HG02970 (cell line): Measurements from ENCODE around the gene EXOC4.
"Not testable (repeated sequence)": the region's sequence is repeated elsewhere in the genome, so short reads cannot be mapped to it uniquely, and the experiment has no call there.

ENCODE experiments used
- ATAC-seq: cut with Tn5 transposase; IDR thresholded peaks from one replicate; pipeline ENCODE4 v1.9.1; 2021; ENCODE audit warnings: mild to moderate bottlenecking, moderate library complexity, moderate number of reproducible peaks; ENCODE audit not compliant: unreplicated experiment, low FRiP score

Gene EXOC4

GRCh38 chr7:134070673-134071072, 817.8 kb downstream of the EXOC4 start:
- no peak for ATAC-seq

DNA sequence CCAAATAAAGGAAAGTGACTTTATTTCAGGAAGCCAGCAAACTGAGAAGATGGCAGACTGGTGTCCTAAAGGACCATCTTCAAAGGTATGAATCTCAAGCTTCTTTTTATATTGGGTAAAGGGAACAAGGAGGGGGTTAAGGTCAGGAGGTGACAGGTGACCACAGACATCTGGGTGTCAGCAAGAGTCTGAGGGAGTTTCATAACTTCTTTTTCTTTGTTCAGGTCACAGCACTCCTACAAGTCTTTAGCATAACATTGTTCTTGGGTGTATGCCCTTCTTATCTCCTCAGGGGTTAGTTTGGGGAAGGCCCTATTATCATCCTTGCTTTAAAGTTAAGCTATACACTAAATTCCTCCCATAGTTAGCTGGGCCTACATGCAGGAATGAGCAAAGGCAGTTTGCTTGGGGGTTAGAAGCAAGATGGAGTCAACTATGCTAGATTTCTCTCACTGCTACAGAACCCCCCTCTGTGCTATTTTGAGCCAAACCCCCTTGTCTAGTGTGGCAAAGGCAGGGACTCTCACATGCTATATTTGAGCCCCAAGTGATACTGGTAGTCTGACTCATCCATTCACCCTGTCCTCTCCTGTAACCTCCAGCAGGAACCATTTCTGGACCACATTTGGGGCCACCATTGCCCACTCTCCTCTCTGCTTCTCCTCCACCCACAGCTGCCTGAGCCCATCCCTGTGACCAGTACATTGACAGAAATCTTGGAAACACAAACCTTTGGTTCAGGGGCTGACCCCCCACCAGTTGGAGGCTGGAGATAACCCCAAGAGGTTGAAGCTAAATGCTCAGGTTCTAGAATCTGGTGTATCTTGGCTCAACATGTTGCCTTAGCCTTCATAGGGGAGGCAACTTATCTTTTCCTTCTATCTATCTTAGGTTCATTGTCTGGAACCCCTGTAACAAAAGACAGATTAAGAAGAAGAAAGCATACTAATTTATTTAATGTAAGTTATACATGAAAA, 818.8 kb downstream of the EXOC4 start:
- ATAC-seq: no peak

- ATAC-seq: no peak
Observed at GRCh38 chr7:134073276-134073675, 820.4 kb downstream of the EXOC4 start.

DNA sequence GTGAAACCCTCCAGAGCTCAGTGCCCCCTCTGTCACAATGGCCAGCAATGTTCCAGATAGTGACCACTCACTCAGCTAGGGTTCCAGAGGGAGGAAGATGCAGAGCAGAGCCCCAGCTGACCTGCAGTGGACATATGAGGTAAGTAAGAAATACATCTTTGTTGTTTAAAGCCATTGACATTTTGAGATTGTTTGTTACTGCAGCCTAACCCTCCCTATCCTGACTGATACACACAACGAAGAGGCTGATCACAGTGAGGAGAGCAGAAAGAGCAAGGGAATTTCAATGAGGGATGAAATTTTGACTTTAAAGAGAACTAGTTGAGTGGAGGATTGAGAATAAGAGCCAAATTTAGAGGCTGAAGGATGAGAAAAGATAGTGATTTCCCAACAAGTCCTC, 822.9 kb downstream of the EXOC4 start:
- ATAC-seq: no peak

DNA sequence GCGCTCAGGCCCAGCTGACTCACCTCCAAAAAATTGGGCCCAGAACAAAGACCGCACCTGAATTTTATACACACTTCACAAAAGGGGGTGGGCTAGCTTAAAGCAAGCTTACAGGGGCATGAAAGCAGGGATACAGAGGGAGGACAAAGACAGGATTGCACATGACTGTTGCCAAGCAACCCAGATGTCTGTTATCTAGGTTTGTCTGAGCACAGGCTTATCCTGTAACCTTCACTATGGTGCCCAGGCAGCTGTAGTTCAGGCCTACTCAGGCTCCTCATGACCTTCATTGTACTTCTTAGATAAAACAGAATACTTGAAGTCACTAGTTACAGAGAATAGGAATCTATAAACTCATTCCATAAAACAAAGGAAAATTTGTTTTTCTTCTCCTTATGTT, 824.7 kb downstream of the EXOC4 start:
- not testable (repeated sequence) for ATAC-seq

DNA sequence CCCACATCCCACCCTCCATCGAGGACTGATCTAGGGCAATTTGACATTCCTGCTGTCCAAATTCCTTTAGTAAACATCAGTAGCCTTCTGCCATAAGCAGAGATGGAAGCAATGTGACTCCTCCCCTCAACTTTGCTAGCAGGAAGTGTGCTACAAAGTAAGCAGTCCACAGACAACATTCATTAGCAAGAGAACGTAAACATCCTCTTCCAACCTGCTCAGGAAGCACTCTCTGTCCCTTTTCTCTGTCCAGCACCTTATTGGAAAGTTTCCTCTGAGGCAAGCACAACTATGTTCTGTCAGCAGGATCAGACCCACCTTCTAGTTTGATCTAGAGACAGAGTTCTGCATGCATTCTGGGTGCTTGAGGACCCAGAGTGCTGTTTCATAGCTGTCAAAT, 826.1 kb downstream of the EXOC4 start:
- no peak for ATAC-seq

DNA sequence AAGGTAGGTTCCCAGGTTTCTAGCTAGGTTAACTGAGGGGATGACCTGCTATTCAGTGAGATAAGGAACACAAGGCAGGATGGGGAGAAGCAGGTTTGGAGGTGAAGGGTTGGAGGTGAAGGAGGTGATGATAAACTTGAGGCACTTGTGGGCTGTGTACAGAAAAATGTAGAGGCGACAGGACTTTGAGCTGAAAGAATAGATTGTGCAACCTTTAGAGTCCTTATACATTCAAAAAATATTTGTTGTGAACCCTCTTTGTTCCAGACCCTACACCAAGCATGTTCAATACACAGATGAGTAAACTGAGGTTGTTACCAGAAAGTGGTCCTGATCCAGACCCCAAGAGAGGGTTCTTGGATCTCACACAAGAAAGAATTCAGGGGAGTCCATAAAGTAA, 828.8 kb downstream of the EXOC4 start:
- no peak for ATAC-seq

GRCh38 chr7:134083766-134084487, 831.0 kb downstream of the EXOC4 start:
- no peak for ATAC-seq

DNA sequence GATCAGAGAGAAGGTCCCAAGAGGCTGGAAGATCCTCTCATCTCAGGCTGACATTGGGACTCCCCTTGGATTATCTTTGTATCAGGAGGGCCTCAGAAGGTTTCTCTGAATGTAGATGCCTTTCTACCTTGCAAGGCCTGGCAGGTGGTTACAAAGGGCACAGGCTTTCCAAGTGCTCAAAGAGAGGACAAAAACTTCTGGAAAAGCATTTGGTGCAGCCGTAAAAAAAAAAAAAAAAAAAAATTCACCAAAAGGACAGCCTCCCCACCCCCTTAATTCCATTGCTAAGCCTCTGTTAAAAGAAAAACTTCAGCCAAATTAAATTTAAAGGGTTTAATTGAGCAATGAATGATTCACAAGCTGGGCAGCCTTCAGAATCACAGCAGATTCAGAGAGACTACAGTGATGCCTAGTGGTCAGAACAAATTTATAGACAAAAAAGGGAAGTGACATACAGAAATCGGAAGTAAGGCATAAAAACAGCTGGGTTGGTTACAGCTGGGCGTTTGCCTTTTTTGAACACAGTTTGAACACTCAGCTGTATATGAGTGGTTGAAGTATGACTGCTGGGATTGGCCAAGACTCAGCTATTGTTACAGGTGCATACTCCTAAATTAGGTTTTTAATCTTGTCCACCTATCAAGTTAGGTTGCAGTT, 831.7 kb downstream of the EXOC4 start:
- ATAC-seq: no peak

- no peak for ATAC-seq
Observed at GRCh38 chr7:134085311-134085710, 832.4 kb downstream of the EXOC4 start.

DNA sequence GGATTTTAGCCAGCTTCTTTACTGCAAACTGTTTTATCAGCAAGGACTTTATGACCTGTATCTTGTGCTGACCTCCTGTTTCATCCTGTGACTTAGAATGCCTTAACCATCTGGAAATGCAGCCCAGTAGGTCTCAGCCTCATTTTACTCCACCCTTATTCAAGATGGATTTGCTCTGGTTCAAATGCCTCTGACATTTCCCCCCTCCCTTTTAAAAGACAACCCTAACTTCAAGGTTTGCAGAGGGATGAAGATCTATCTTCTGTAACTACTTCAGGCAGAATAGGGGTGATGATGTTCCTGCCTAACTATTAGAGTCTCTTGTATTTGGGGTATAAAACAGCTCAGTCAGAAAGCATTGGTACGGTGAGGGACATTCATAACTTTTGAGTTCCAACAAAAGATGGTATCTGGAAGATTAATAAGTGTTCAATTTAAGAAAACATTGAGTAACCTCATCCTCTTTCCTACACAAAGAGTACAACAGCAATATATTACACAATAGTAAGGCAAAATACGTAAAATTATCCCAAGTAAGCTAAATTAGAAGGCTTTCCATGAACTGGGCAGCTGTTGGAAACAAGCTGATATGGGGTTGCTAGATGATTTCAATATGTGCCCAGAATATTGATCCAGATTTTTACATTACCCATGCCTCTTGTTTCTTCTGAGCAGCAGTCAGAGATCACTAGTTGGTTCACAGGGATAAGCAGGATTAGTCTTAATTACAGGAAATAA, 834.3 kb downstream of the EXOC4 start:
- ATAC-seq: no peak

GRCh38 chr7:134088199-134088598, 835.3 kb downstream of the EXOC4 start:
- ATAC-seq: no peak

DNA sequence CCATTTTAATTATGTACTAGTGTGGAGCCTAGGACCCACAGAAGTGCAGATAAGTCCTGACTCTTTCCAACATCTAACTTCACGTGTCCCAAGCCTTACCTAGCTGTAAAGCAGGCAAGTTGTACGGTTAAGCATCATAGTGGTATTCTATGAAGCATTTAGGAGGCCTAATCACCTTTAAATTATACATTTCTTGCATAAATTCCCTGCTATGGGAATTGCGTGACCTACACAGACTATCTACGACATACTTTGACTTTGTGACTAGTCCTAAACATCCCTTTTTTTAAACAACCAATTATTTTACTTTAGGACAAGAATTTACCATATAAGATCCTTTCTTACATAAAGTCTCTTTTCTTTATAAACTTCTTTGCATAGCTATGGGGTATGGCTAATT, 836.6 kb downstream of the EXOC4 start:
- no peak for ATAC-seq

GRCh38 chr7:134098072-134098471, 845.2 kb downstream of the EXOC4 start:
- no peak for ATAC-seq

GRCh38 chr7:134101716-134102115, 848.8 kb downstream of the EXOC4 start:
- ATAC-seq: no peak

DNA sequence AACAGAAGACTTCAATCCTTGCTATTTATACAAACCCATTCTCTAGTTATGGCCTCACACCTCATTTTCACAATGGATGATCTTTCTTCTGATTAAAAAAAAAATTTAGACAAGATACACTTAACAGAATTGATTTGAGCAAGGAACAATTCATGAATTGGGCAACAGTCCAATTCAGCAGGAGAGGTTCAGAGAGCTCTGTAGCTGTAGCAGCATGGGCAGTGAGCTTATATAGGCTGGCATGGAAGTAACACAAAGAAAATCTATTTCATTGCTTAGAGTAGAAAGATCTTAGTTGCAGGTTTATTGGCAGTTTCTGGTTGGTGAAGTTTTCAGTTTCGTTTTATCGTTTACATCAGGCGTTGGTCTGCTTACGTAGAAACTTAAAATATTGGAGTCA, 851.3 kb downstream of the EXOC4 start:
- ATAC-seq: no peak

GRCh38 chr7:134105841-134106240, 853.0 kb downstream of the EXOC4 start:
- no peak for ATAC-seq

GRCh38 chr7:134108802-134109201, 855.9 kb downstream of the EXOC4 start:
- no peak for ATAC-seq

DNA sequence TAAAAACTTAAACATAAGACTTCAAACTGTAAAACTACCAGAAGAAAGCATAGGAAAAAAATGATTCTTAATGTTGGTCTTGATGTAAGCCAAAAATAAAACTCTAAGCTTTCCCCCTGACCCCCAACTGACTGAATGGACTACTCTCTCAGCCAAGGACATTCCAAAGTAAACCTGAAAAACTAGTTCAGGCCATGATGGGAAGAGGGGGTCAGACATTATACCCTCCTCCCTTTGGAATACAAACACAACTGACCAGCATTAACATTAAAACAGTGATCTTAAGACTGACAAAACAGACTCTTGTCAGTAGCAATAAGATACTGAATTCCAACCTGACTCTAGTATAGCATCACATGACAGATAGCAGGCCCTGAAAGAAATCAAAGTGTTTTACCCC, 860.8 kb downstream of the EXOC4 start:
- ATAC-seq: no peak

DNA sequence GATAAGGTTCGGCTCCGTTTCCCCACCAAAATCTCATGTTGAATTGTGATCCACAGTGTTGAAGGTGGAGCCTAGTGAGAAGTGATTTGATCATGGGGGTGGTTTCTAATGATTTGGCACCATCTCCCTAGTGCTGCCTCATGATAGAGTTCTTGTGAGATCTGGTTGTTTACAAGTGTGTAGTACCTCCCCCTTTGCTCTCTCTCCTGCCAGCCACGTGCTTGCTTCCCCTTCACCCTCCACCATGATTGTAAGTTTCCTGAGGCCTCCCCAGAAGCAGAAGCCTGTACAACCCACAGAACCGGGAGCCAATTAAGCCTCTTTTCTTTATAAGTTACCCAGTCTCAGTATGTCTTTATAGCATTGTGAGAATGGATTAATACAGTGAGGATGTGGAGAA, 862.1 kb downstream of the EXOC4 start:
- ATAC-seq: no peak
